ENCODE results near the gene FNDC4.

DNA sequence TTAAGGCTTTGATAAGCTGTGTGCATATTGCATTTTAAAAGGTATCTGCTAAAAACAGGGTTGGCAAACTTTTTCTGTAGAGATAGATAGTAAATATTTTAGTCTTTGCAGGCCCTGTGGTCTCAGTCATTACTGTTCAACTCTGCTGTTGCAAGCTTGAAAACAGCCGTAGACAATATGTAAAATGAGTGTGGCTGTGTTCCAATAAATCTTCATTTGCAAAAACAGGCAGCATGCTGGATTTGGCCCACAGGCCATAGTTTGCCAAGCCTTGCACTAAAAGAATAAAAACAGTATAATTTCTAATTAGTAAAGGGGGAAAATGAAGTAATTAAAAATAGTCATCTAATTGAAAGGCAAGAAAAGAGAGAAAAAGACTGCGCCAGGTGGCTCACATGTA lies 37.0 kb upstream of the FNDC4 start:
- TF ChIP-seq, protein P1, sequence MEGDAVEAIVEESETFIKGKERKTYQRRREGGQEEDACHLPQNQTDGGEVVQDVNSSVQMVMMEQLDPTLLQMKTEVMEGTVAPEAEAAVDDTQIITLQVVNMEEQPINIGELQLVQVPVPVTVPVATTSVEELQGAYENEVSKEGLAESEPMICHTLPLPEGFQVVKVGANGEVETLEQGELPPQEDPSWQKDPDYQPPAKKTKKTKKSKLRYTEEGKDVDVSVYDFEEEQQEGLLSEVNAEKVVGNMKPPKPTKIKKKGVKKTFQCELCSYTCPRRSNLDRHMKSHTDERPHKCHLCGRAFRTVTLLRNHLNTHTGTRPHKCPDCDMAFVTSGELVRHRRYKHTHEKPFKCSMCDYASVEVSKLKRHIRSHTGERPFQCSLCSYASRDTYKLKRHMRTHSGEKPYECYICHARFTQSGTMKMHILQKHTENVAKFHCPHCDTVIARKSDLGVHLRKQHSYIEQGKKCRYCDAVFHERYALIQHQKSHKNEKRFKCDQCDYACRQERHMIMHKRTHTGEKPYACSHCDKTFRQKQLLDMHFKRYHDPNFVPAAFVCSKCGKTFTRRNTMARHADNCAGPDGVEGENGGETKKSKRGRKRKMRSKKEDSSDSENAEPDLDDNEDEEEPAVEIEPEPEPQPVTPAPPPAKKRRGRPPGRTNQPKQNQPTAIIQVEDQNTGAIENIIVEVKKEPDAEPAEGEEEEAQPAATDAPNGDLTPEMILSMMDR (IDR thresholded peaks at IDR 0.05), result no peak
- TF ChIP-seq POLR2A (IDR thresholded peaks at IDR 0.05), result no peak

Data from uterus (tissue), 2 donors.